GM18870 (cell line): Measurements from ENCODE around the gene NT5DC4.
"Not testable (repeated sequence)": the region's sequence is repeated elsewhere in the genome, so short reads cannot be mapped to it uniquely, and the experiment has no call there.

Experiments
- ATAC-seq: cut with Tn5 transposase; IDR thresholded peaks from one replicate; pipeline ENCODE4 v1.9.1; 2021; ENCODE audit warnings: moderate library complexity; ENCODE audit not compliant: unreplicated experiment

NT5DC4 gene

GRCh38 chr2:112699984-112700667 lies 20.7 kb upstream of the NT5DC4 start:
- ATAC-seq: no peak

- ATAC-seq: no peak
These were observed 19.8 kb upstream of the NT5DC4 start for GRCh38 chr2:112701052-112701451.

GRCh38 chr2:112703684-112704083 lies 17.1 kb upstream of the NT5DC4 start:
- no peak for ATAC-seq

- ATAC-seq: no peak
These were observed 15.2 kb upstream of the NT5DC4 start for GRCh38 chr2:112705575-112705974.

GRCh38 chr2:112706170-112706664 lies 14.6 kb upstream of the NT5DC4 start:
- no peak for ATAC-seq

- ATAC-seq: not testable (repeated sequence)
These were observed 13.9 kb upstream of the NT5DC4 start for GRCh38 chr2:112706947-112707346.

GRCh38 chr2:112708968-112709367 lies 11.9 kb upstream of the NT5DC4 start:
- no peak for ATAC-seq

GRCh38 chr2:112709703-112710102 lies 11.1 kb upstream of the NT5DC4 start:
- ATAC-seq: no peak

- ATAC-seq: no peak
These were observed 9.7 kb upstream of the NT5DC4 start for GRCh38 chr2:112710956-112711750.

GRCh38 chr2:112712465-112712864 lies 8.4 kb upstream of the NT5DC4 start:
- no peak for ATAC-seq

- no peak for ATAC-seq
These were observed 7.8 kb upstream of the NT5DC4 start for GRCh38 chr2:112712903-112713584.

GRCh38 chr2:112713585-112713925 lies 7.3 kb upstream of the NT5DC4 start:
- no peak for ATAC-seq

- ATAC-seq: no peak
These were observed 6.9 kb upstream of the NT5DC4 start for GRCh38 chr2:112713926-112714325.

GRCh38 chr2:112714331-112714730 lies 6.5 kb upstream of the NT5DC4 start:
- ATAC-seq: no peak

- no peak for ATAC-seq
These were observed 5.8 kb upstream of the NT5DC4 start for GRCh38 chr2:112714836-112715631.

- ATAC-seq: not testable (repeated sequence)
These were observed 4.7 kb upstream of the NT5DC4 start for GRCh38 chr2:112716094-112716493.

- not testable (repeated sequence) for ATAC-seq
These were observed 3.9 kb upstream of the NT5DC4 start for GRCh38 chr2:112716826-112717352.

- ATAC-seq: no peak
These were observed 1.9 kb upstream of the NT5DC4 start for GRCh38 chr2:112718863-112719370.

- no peak for ATAC-seq
These were observed 1.2 kb downstream of the NT5DC4 start for GRCh38 chr2:112721819-112722522.
